Parathyroid adenoma (tissue), 2 donors: ENCODE data around the gene STUM.

Experiments
- H2AFZ ChIP-seq: fragments of 300-600 bp; sonication (generic); one replicate; pipeline ENCODE4 v1.7.0; 2017; ENCODE audit warnings: antibody characterized with exemption, mild to moderate bottlenecking
- H3K27ac ChIP-seq: fragments of 300-600 bp; sonication (generic); one replicate; pipeline ENCODE4 v1.7.0; 2017
- H3K27me3 ChIP-seq: fragments of 300-600 bp; sonication (generic); one replicate; pipeline ENCODE4 v1.7.0; 2017; ENCODE audit warnings: low read length; ENCODE audit not compliant: control insufficient read depth, insufficient read depth
- H3K36me3 ChIP-seq: fragments of 300-600 bp; sonication (generic); one replicate; pipeline ENCODE4 v1.7.0; 2017; ENCODE audit warnings: low read length; ENCODE audit not compliant: control insufficient read depth, insufficient read depth
- H3K4me1 ChIP-seq: fragments of 300-600 bp; sonication (generic); one replicate; pipeline ENCODE4 v1.7.0; 2017; ENCODE audit warnings: control low read depth
- H3K4me2 ChIP-seq: fragments of 300-600 bp; sonication (generic); one replicate; pipeline ENCODE4 v1.7.0; 2017; ENCODE audit warnings: low read length
- H3K4me3 ChIP-seq: fragments of 300-600 bp; sonication (generic); one replicate; pipeline ENCODE4 v1.7.0; 2017; ENCODE audit warnings: low read depth, low read length
- H3K79me2 ChIP-seq: fragments of 300-600 bp; sonication (generic); one replicate; pipeline ENCODE4 v1.7.0; 2017; ENCODE audit warnings: control low read depth
- H3K9ac ChIP-seq: fragments of 300-600 bp; sonication (generic); one replicate; pipeline ENCODE4 v1.7.0; 2017; ENCODE audit warnings: mild to moderate bottlenecking
- H3K9me3 ChIP-seq: fragments of 300-600 bp; sonication (generic); one replicate; pipeline ENCODE4 v1.7.0; 2017; ENCODE audit warnings: low read length; ENCODE audit not compliant: control insufficient read depth
- TF ChIP-seq, protein P1 (sequence below): fragments of 300-600 bp; sonication (generic); IDR thresholded peaks from one replicate; pipeline ENCODE4 v1.7.0; 2017; ENCODE audit warnings: antibody characterized with exemption, mild to moderate bottlenecking
- donor health status: primary hyperparathyroidism.

Gene STUM

DNA sequence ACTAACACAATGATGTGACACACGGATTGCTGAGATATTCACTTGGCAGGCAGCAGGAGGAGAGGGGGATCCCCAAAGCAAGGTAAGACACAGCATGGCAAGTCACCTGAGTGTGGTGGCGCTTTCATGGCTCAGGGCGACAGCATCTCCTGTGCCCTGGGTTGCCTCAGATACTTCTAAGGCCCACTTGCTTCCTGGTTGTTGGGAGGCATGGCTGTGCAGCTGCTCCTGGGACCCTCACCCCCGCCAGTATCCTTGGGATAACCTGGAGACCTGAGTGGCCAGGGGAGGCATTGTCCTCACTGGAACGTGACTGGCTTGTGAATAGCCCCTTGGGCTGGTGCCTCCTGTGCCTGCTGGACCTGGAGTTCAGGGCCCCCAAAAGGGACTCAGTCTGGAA, 69.8 kb downstream of the STUM start:
- no peak overlapping the region for H3K27ac ChIP-seq
- no peak overlapping the region for H3K4me2 ChIP-seq
- no peak overlapping the region for H2AFZ ChIP-seq
- H3K9ac ChIP-seq: no peak overlapping the region
- no peak overlapping the region for H3K4me3 ChIP-seq
- no peaks in the 10 kb centered on the region for H3K27me3 ChIP-seq
- H3K79me2 ChIP-seq: no peaks in the 10 kb centered on the region
- H3K36me3 ChIP-seq: no peaks in the 10 kb centered on the region
- H3K9me3 ChIP-seq: no peaks in the 10 kb centered on the region
- TF ChIP-seq, protein P1, sequence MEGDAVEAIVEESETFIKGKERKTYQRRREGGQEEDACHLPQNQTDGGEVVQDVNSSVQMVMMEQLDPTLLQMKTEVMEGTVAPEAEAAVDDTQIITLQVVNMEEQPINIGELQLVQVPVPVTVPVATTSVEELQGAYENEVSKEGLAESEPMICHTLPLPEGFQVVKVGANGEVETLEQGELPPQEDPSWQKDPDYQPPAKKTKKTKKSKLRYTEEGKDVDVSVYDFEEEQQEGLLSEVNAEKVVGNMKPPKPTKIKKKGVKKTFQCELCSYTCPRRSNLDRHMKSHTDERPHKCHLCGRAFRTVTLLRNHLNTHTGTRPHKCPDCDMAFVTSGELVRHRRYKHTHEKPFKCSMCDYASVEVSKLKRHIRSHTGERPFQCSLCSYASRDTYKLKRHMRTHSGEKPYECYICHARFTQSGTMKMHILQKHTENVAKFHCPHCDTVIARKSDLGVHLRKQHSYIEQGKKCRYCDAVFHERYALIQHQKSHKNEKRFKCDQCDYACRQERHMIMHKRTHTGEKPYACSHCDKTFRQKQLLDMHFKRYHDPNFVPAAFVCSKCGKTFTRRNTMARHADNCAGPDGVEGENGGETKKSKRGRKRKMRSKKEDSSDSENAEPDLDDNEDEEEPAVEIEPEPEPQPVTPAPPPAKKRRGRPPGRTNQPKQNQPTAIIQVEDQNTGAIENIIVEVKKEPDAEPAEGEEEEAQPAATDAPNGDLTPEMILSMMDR: no peak
- no peaks in the 10 kb centered on the region for H3K4me1 ChIP-seq

DNA sequence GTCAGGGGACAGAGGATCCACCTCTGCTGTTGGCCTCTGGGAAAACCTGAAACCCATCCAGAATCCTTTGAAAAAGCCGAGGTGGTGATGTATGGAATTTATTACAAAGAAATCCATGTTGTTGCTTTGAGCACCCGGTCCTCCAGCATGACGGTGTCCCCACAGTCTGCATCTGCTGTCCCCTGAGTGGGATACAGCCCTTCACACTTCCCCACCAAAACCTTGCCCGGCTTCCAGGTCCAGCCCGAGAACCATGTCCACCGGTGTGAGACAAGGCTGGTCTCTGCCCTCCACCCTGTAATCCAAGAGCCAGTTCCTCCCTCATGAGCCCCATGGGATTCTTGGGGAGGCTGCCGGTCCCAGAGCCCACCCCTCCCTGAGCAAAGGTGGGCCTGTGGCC, 70.5 kb downstream of the STUM start:
- Histone ChIP-seq H3K79me2 (no peaks in the 10 kb centered on the region), H3K4me1 (no peaks in the 10 kb centered on the region), H2AFZ (no peak overlapping the region), H3K9ac (no peak overlapping the region), H3K4me3 (no peak overlapping the region), H3K27ac (no peak overlapping the region), H3K36me3 (no peaks in the 10 kb centered on the region), H3K27me3 (no peaks in the 10 kb centered on the region), H3K4me2 (no peak overlapping the region), H3K9me3 (no peaks in the 10 kb centered on the region)
- TF ChIP-seq, protein P1: no peak

DNA sequence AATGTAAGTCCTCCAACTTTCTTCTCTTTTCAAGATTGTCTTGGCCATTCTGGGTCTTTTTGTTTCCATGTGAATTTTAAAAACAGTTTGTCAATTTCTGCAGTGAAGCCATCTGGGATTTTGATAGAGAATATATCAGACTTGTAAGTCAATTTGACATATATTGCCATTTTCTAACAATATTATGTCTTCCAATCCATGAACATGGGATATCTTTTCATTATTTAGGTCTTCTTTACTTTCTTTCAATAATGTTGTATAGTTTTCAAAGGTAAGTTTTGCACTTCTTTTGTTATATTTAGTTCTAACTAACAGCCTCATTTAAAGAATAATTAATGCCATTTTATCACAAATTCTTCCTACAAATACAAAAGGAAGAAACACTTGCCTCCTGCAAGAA, 73.4 kb downstream of the STUM start:
- H3K4me3 ChIP-seq: no peak overlapping the region
- H2AFZ ChIP-seq: no peak overlapping the region
- no peak overlapping the region for H3K27ac ChIP-seq
- no peak overlapping the region for H3K9ac ChIP-seq
- H3K36me3 ChIP-seq: no peaks in the 10 kb centered on the region
- no peaks in the 10 kb centered on the region for H3K79me2 ChIP-seq
- H3K27me3 ChIP-seq: no peaks in the 10 kb centered on the region
- no peaks in the 10 kb centered on the region for H3K9me3 ChIP-seq
- TF ChIP-seq, protein P1: no peak
- no peaks in the 10 kb centered on the region for H3K4me1 ChIP-seq
- H3K4me2 ChIP-seq: no peak overlapping the region

DNA sequence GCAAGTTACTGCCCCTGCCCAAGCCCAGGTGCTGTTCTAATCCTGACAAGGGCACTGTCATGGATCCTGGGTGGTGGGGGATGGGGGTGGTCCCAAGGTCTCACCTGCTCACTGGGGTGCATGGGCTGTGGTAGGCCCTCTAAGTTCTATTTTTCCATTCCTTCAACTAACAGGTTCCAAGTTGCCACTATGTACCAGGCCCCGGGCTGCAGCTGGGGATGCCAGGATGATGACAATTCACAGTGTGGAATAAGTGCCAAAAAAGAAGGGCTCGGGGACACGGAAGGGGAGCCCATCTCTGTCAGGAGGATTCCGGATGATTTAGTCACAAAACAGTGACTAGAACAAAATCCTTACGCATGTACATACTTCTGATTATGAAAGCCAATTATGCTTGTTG, 76.0 kb downstream of the STUM start:
- no peak overlapping the region for H3K4me3 ChIP-seq
- no peak overlapping the region for H3K27ac ChIP-seq
- H3K9ac ChIP-seq: no peak overlapping the region
- no peak overlapping the region for H2AFZ ChIP-seq
- no peaks in the 10 kb centered on the region for H3K79me2 ChIP-seq
- H3K36me3 ChIP-seq: no peaks in the 10 kb centered on the region
- H3K27me3 ChIP-seq: no peaks in the 10 kb centered on the region
- H3K9me3 ChIP-seq: no peaks in the 10 kb centered on the region
- H3K4me2 ChIP-seq: no peak overlapping the region
- no peaks in the 10 kb centered on the region for H3K4me1 ChIP-seq
- TF ChIP-seq, protein P1: no peak

DNA sequence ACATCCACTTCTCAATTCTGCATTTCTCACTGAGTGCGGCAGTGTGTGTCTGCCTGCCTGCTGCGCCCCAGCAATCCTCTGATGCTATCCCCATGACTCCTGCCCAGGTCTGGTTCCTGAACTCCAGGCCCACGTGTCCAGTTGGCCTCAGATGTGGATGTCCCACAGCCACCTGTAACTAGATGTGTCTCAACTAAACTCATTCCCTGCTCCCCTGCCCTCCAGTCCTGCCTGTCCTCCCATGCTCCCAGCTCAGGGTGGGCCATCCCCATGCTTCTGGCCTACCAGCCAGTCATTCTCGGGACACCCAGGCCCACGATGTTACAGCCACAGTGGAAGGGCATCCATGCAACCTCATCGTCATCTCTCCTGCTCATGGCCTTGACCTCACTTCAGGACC, 76.8 kb downstream of the STUM start:
- Histone ChIP-seq H3K27me3 (no peaks in the 10 kb centered on the region), H3K4me2 (no peak overlapping the region), H3K9ac (no peak overlapping the region), H3K9me3 (no peaks in the 10 kb centered on the region), H3K36me3 (no peaks in the 10 kb centered on the region), H3K79me2 (no peaks in the 10 kb centered on the region), H3K4me1 (no peaks in the 10 kb centered on the region), H2AFZ (no peak overlapping the region), H3K27ac (no peak overlapping the region), H3K4me3 (no peak overlapping the region)
- TF ChIP-seq, protein P1: no peak
